PC-3 (cell line): Measurements from ENCODE around the gene TRMT61A. TPM values are rescaled to one million over a fixed set of nuclear protein-coding genes. Genes with fewer than 3 reads are reported as not detected.

Experiments used
- ATAC-seq: fragments of 200-7000 bp; cut with Tn5 transposase; 2 replicates; pipeline ENCODE4 v1.9.1; 2020; ENCODE audit warnings: mild to moderate bottlenecking, moderate library complexity
- BruUV-seq: library from RNA; stranded (reverse); fragments of 400-500 nt; replicated peaks from 2 replicates; lab custom pipeline; 2021; lab: Mats Ljungman, UMichigan
- CTCF ChIA-PET: fragments of 300-600 bp; sonication (Branson Sonifier 250); formaldehyde crosslinking; loops from one replicate; lab custom pipeline; 2022; ENCODE audit warnings: antibody characterized with exemption; lab: Charles Lee
- POLR2A ChIA-PET: fragments of 300-600 bp; sonication (Branson Sonifier 250); formaldehyde crosslinking; loops from one replicate; lab custom pipeline; 2022; ENCODE audit warnings: antibody characterized with exemption; ENCODE audit not compliant: unreplicated experiment; lab: Charles Lee
- DNase-seq: peaks from one replicate; pipeline ENCODE4 v3.0.0-alpha.2; 2015
- H2AFZ ChIP-seq: fragments of 300-600 bp; sonication (generic); 2 replicates; pipeline ENCODE4 v1.6.0; 2016; ENCODE audit warnings: antibody characterized with exemption, low read length
- H3F3A ChIP-seq: fragments of 300-600 bp; sonication (generic); one replicate; pipeline ENCODE4 v1.6.0; 2017; ENCODE audit warnings: antibody characterized with exemption, low read length, control low read depth, mild to moderate bottlenecking; ENCODE audit not compliant: unreplicated experiment
- H3K27ac ChIP-seq: fragments of 300-600 bp; sonication (generic); 2 replicates; pipeline ENCODE4 v1.5.1; 2016; ENCODE audit warnings: mild to moderate bottlenecking, low read length
- H3K27me3 ChIP-seq: fragments of 300-600 bp; sonication (generic); 2 replicates; pipeline ENCODE4 v1.6.1; 2016; ENCODE audit warnings: low read length, mixed read lengths
- H3K36me3 ChIP-seq: fragments of 300-600 bp; sonication (generic); 2 replicates; pipeline ENCODE4 v1.6.1; 2016; ENCODE audit warnings: low read depth, mixed run types, low read length, mixed read lengths
- H3K4me1 ChIP-seq: fragments of 300-600 bp; sonication (generic); 2 replicates; pipeline ENCODE4 v1.5.1; 2016; ENCODE audit warnings: low read length; ENCODE audit not compliant: insufficient read depth
- H3K4me2 ChIP-seq: fragments of 300-600 bp; sonication (generic); 2 replicates; pipeline ENCODE4 v1.6.0; 2016; ENCODE audit warnings: low read length
- H3K4me3 ChIP-seq: fragments of 300-600 bp; sonication (generic); 2 replicates; pipeline ENCODE4 v1.5.1; 2016; ENCODE audit warnings: mild to moderate bottlenecking, low read length, mixed read lengths
- H3K79me2 ChIP-seq: fragments of 300-600 bp; sonication (generic); 2 replicates; pipeline ENCODE4 v1.6.1; 2017; ENCODE audit warnings: low read length, mixed read lengths
- H3K9ac ChIP-seq: fragments of 300-600 bp; sonication (generic); 2 replicates; pipeline ENCODE4 v1.6.0; 2016; ENCODE audit warnings: mild to moderate bottlenecking, low read length
- H3K9me2 ChIP-seq: fragments of 300-600 bp; sonication (generic); replicated peaks from 2 replicates; pipeline ENCODE4 v1.6.1; 2016; ENCODE audit warnings: mixed run types, low read length, mixed read lengths
- H3K9me3 ChIP-seq: fragments of 300-600 bp; sonication (generic); 2 replicates; pipeline ENCODE4 v1.6.1; 2016; ENCODE audit warnings: low read length, mixed read lengths
- H4K20me1 ChIP-seq: fragments of 300-600 bp; sonication (generic); 2 replicates; pipeline ENCODE4 v1.6.1; 2016; ENCODE audit warnings: low read length, mixed read lengths
- EZH2 ChIP-seq: fragments of 300-600 bp; sonication (generic); IDR thresholded peaks from one replicate; pipeline ENCODE4 v1.6.1; 2017; ENCODE audit warnings: antibody characterized with exemption, mild to moderate bottlenecking, low read length; ENCODE audit not compliant: unreplicated experiment
- EZH2phosphoT487 ChIP-seq: fragments of 300-600 bp; sonication (generic); IDR thresholded peaks from 2 replicates; pipeline ENCODE4 v1.6.1; 2018; ENCODE audit warnings: mild to moderate bottlenecking, antibody characterized with exemption, low read length, borderline replicate concordance
- intact Hi-C: fragments of 100-400 bp; cut with micrococcal nuclease; formaldehyde crosslinking; loops from 2 replicates; pipeline ENCODE4 v1.9.0; 2023
- total RNA-seq: library from RNA; depleted of rRNA; stranded (reverse); fragments of >200 nt; gene quantifications from 2 replicates; pipeline ENCODE4 v1.2.3, GENCODE V29; 2014
- TF ChIP-seq, protein P1 (sequence below): fragments of 300-600 bp; sonication (generic); conservative IDR thresholded peaks from 2 replicates; pipeline ENCODE4 v1.5.1; 2017; ENCODE audit warnings: antibody characterized with exemption, low read depth, mild to moderate bottlenecking, low read length

TRMT61A gene
- total RNA-seq, 1 experiment from 2014 or later: 51.2 TPM

DNA sequence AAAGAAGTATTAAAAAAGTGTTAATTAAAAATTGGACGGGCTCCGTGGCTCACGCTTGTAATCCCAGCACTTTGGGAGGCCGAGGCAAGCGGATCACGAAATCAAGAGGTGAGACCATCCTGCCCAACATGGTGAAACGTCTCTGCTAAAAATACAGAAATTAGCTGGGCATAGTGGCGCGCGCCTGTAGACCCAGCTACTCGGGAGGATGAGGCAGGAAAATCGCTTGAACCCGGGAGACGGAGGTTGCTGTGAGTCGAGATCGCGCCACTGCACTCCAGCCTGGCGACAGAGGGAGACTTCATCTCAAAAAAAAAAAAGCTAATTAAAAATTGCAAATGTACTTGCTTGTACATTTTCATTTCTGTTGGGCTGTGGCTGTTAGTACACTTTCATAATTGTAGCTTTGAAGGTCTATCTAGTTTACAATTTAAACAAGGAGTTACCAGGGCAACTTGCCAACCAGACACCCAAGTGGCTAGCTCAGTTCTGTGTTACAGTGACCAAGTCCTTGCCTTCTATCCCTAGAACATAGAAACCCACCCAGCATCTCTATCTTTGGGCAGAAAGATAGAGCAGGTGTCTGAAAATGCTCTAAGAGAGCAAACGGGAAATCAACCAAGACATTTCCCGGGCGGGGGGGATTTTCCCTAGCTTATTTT lies 35.0 kb downstream of the TRMT61A start:
- no peak for TF ChIP-seq EZH2phosphoT487
- no peak for TF ChIP-seq EZH2
- TF ChIP-seq, protein P1, sequence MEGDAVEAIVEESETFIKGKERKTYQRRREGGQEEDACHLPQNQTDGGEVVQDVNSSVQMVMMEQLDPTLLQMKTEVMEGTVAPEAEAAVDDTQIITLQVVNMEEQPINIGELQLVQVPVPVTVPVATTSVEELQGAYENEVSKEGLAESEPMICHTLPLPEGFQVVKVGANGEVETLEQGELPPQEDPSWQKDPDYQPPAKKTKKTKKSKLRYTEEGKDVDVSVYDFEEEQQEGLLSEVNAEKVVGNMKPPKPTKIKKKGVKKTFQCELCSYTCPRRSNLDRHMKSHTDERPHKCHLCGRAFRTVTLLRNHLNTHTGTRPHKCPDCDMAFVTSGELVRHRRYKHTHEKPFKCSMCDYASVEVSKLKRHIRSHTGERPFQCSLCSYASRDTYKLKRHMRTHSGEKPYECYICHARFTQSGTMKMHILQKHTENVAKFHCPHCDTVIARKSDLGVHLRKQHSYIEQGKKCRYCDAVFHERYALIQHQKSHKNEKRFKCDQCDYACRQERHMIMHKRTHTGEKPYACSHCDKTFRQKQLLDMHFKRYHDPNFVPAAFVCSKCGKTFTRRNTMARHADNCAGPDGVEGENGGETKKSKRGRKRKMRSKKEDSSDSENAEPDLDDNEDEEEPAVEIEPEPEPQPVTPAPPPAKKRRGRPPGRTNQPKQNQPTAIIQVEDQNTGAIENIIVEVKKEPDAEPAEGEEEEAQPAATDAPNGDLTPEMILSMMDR: no peak
- CTCF ChIA-PET: no interaction called here
- no peaks in the 10 kb centered on the region for H3F3A ChIP-seq
- BruUV-seq: no TSS peak
- peaks cover 29% of the 10 kb centered on the region for H3K4me1 ChIP-seq
- peak; percentile 15 for DNase-seq
- peak overlapping the region; percentile 89 for H3K4me3 ChIP-seq
- no peak for ATAC-seq
- H3K36me3 ChIP-seq: peaks cover 23% of the 10 kb centered on the region
- H3K9me3 ChIP-seq: no peaks in the 10 kb centered on the region
- no peaks in the 10 kb centered on the region for H3K9me2 ChIP-seq
- intact Hi-C loops: no loop called here
- H4K20me1 ChIP-seq: peaks cover 26% of the 10 kb centered on the region
- no peaks in the 10 kb centered on the region for H3K27me3 ChIP-seq
- H3K4me2 ChIP-seq: peak overlapping the region; percentile 92
- POLR2A ChIA-PET: interaction anchor here (0.7 kb wide), 1 partner anchor 17 kb away, joined by 44 read pairs; no protein-coding TSS in a partner anchor
- no peak overlapping the region for H2AFZ ChIP-seq
- H3K27ac ChIP-seq: no peak overlapping the region
- peak overlapping the region; percentile 97 for H3K9ac ChIP-seq
- H3K79me2 ChIP-seq: peaks cover 94% of the 10 kb centered on the region

DNA sequence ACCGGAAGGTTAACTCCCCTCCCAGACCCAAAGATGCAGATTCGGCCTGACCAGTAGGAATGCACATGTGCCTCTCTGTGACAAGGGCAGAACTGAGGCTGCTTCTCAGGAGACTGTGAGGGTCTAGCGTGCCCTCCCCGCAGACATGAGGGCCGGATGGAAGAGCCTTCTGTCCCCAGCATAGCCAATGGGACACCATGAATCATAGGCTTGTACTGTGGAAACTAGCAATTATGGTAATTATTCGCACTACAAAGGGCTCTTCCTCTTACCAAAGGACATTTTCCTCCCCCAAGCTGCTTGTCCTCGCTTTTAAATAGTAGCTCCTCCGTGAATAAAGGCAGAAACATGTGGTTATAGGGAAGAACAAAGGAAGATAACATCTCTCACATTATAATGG lies 40.0 kb downstream of the TRMT61A start:
- Histone ChIP-seq H3K36me3 (0 out of 2 replicates have a peak, but pooled peaks cover 5% of the 10 kb centered on the region), H3K4me1 (peaks cover 10% of the 10 kb centered on the region; the same call in 1 of the 2 replicates), H3K9me3 (no peaks in the 10 kb centered on the region), H3K9me2 (no peaks in the 10 kb centered on the region), H3K79me2 (peaks cover 65% of the 10 kb centered on the region), H3K9ac (no peak overlapping the region), H3K27ac (no peak overlapping the region), H3K4me3 (no peak overlapping the region), H3K4me2 (no peak overlapping the region), H3K27me3 (no peaks in the 10 kb centered on the region), H4K20me1 (no peaks in the 10 kb centered on the region), H3F3A (no peaks in the 10 kb centered on the region), H2AFZ (no peak overlapping the region)
- TF ChIP-seq EZH2phosphoT487 (no peak), EZH2 (no peak)
- TF ChIP-seq, protein P1: no peak
- no TSS peak for BruUV-seq
- ATAC-seq (no peak), DNase-seq (no peak)
- intact Hi-C loops: no loop called here
- ChIA-PET POLR2A (no interaction called here), CTCF (interaction anchor here (0.5 kb wide), 1 partner anchor 139 kb away, joined by 7 read pairs; no protein-coding TSS in a partner anchor)

DNA sequence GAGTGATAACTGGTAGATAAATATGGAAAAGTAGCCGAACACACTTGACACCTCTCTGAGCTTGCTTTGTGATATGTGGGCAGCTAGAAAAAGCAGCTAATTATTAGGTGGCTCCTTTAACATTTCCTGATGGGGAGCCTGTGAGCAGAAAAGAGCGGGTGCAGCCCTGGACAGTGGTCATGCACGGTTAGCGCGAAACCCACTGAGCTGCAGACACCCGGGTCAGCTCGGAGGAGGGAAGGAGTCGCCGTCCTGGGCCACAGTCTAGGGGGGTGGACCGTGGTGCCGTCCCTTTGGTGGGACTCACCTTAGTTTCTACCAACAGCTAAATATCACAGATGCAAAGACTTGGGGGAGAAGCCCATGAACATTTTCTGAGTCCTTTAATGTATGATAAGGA lies 40.4 kb downstream of the TRMT61A start:
- BruUV-seq: no TSS peak
- Histone ChIP-seq H3K9me3 (no peaks in the 10 kb centered on the region), H3K9ac (no peak overlapping the region), H3F3A (no peaks in the 10 kb centered on the region), H3K27me3 (no peaks in the 10 kb centered on the region), H3K9me2 (no peaks in the 10 kb centered on the region), H2AFZ (no peak overlapping the region), H3K4me3 (no peak overlapping the region), H3K27ac (no peak overlapping the region), H4K20me1 (no peaks in the 10 kb centered on the region), H3K79me2 (peaks cover 65% of the 10 kb centered on the region), H3K4me1 (peaks cover 5% of the 10 kb centered on the region; the same call in 1 of the 2 replicates), H3K4me2 (no peak overlapping the region), H3K36me3 (peaks cover 10% of the 10 kb centered on the region; the same call in 1 of the 2 replicates)
- ATAC-seq (no peak), DNase-seq (no peak)
- ChIA-PET POLR2A (no interaction called here), CTCF (no interaction called here)
- intact Hi-C loops: no loop called here
- TF ChIP-seq EZH2: no peak
- no peak for TF ChIP-seq EZH2phosphoT487
- TF ChIP-seq, protein P1: no peak
